MM.1S (cell line): ENCODE results near the gene ECHDC3.

Experiments used
- DNase-seq: peaks from one replicate; pipeline ENCODE4 v3.0.0-alpha.2; 2015
- H2AFZ ChIP-seq: fragments of 300-600 bp; sonication (generic); 2 replicates; pipeline ENCODE4 v1.6.0; 2016; ENCODE audit warnings: antibody characterized with exemption, low read length
- H3F3A ChIP-seq: fragments of 300-600 bp; sonication (generic); 2 replicates; pipeline ENCODE4 v1.6.1; 2016; ENCODE audit warnings: mild to moderate bottlenecking, antibody characterized with exemption, low read length, moderate library complexity, mixed read lengths; ENCODE audit not compliant: insufficient read depth
- H3K27ac ChIP-seq: fragments of 300-600 bp; sonication (generic); 2 replicates; pipeline ENCODE4 v1.5.1; 2016; ENCODE audit warnings: mild to moderate bottlenecking, low read length
- H3K27me3 ChIP-seq: fragments of 300-600 bp; sonication (generic); replicated peaks from 2 replicates; pipeline ENCODE4 v1.6.0; 2016; ENCODE audit warnings: low read length; ENCODE audit not compliant: insufficient read depth
- H3K36me3 ChIP-seq: fragments of 300-600 bp; sonication (generic); replicated peaks from 2 replicates; pipeline ENCODE4 v1.6.1; 2016; ENCODE audit warnings: mild to moderate bottlenecking, low read length, mixed read lengths; ENCODE audit not compliant: insufficient read depth
- H3K4me1 ChIP-seq: fragments of 300-600 bp; sonication (generic); 2 replicates; pipeline ENCODE4 v1.6.1; 2016; ENCODE audit warnings: low read length, mixed read lengths
- H3K4me2 ChIP-seq: fragments of 300-600 bp; sonication (generic); 2 replicates; pipeline ENCODE4 v1.6.0; 2016; ENCODE audit warnings: low read depth, low read length
- H3K4me3 ChIP-seq: fragments of 300-600 bp; sonication (generic); 2 replicates; pipeline ENCODE4 v1.5.1; 2016; ENCODE audit warnings: low read length, mixed read lengths
- H3K79me2 ChIP-seq: fragments of 300-600 bp; sonication (generic); 2 replicates; pipeline ENCODE4 v1.6.1; 2016; ENCODE audit warnings: mixed run types, low read length, mixed read lengths
- H3K9ac ChIP-seq: fragments of 300-600 bp; sonication (generic); 2 replicates; pipeline ENCODE4 v1.6.1; 2016; ENCODE audit warnings: low read length, mixed read lengths
- H3K9me2 ChIP-seq: fragments of 300-600 bp; sonication (generic); replicated peaks from 2 replicates; pipeline ENCODE4 v1.6.1; 2016; ENCODE audit warnings: mild to moderate bottlenecking, low read length, mixed read lengths; ENCODE audit not compliant: insufficient read depth
- H3K9me3 ChIP-seq: fragments of 300-600 bp; sonication (generic); replicated peaks from 2 replicates; pipeline ENCODE4 v1.6.1; 2016; ENCODE audit warnings: mild to moderate bottlenecking, low read length, mixed read lengths; ENCODE audit not compliant: insufficient read depth
- H4K20me1 ChIP-seq: fragments of 300-600 bp; sonication (generic); 2 replicates; pipeline ENCODE4 v1.6.1; 2016; ENCODE audit warnings: mild to moderate bottlenecking, low read length, moderate library complexity, mixed read lengths; ENCODE audit not compliant: insufficient read depth
- CTCF ChIP-seq: fragments of 300-600 bp; sonication (generic); IDR thresholded peaks from 2 replicates; pipeline ENCODE4 v1.5.1; 2016; ENCODE audit warnings: antibody characterized with exemption, low read length, mixed read lengths
- EZH2 ChIP-seq: fragments of 300-600 bp; sonication (generic); optimal IDR thresholded peaks from 2 replicates; pipeline ENCODE3; 2017; ENCODE audit warnings: low read depth, mild to moderate bottlenecking, antibody characterized with exemption, low read length, mixed read lengths
- EZH2phosphoT487 ChIP-seq: fragments of 300-600 bp; sonication (generic); IDR thresholded peaks from 2 replicates; pipeline ENCODE4 v1.6.1; 2018; ENCODE audit warnings: antibody characterized with exemption, low read length

Gene ECHDC3

GRCh38 chr10:11805792-11806191, 63.6 kb downstream of the ECHDC3 start:
- Histone ChIP-seq H3K4me1 (no peaks in the 10 kb centered on the region), H3K9ac (no peak overlapping the region), H3K27ac (no peak overlapping the region), H2AFZ (no peak overlapping the region), H3K4me3 (no peak overlapping the region), H3K36me3 (no peaks in the 10 kb centered on the region), H4K20me1 (no peaks in the 10 kb centered on the region), H3K27me3 (no peaks in the 10 kb centered on the region; the same call in 1 of the 2 replicates), H3K4me2 (no peak overlapping the region), H3K9me2 (no peaks in the 10 kb centered on the region), H3K79me2 (no peaks in the 10 kb centered on the region), H3F3A (no peaks in the 10 kb centered on the region), H3K9me3 (no peaks in the 10 kb centered on the region)
- DNase-seq: no peak
- TF ChIP-seq EZH2phosphoT487 (no peak), CTCF (no peak), EZH2 (no peak)

- DNase-seq: no peak
- H3K36me3 ChIP-seq: no peaks in the 10 kb centered on the region
- no peak overlapping the region for H3K27ac ChIP-seq
- no peaks in the 10 kb centered on the region for H4K20me1 ChIP-seq
- H2AFZ ChIP-seq: no peak overlapping the region
- no peak overlapping the region for H3K4me3 ChIP-seq
- no peaks in the 10 kb centered on the region for H3K4me1 ChIP-seq
- TF ChIP-seq EZH2 (no peak), CTCF (no peak), EZH2phosphoT487 (no peak)
- H3K9me3 ChIP-seq: no peaks in the 10 kb centered on the region
- no peak overlapping the region for H3K9ac ChIP-seq
- no peak overlapping the region for H3K4me2 ChIP-seq
- no peaks in the 10 kb centered on the region for H3F3A ChIP-seq
- H3K27me3 ChIP-seq: no peaks in the 10 kb centered on the region; the same call in 1 of the 2 replicates
- no peaks in the 10 kb centered on the region for H3K79me2 ChIP-seq
- no peaks in the 10 kb centered on the region for H3K9me2 ChIP-seq
Observed at GRCh38 chr10:11806706-11807105, 64.5 kb downstream of the ECHDC3 start.

- no peak overlapping the region for H3K9ac ChIP-seq
Observed at GRCh38 chr10:11808808-11809207, 66.6 kb downstream of the ECHDC3 start.

More at GRCh38 chr10:11808808-11809207, 66.6 kb downstream of the ECHDC3 start:
- Histone ChIP-seq H3F3A (no peaks in the 10 kb centered on the region), H3K27me3 (no peaks in the 10 kb centered on the region; the same call in 1 of the 2 replicates), H3K4me1 (no peaks in the 10 kb centered on the region), H3K36me3 (no peaks in the 10 kb centered on the region), H3K27ac (no peak overlapping the region), H3K9me3 (no peaks in the 10 kb centered on the region), H4K20me1 (no peaks in the 10 kb centered on the region), H2AFZ (no peak overlapping the region), H3K4me2 (no peak overlapping the region), H3K9me2 (no peaks in the 10 kb centered on the region), H3K79me2 (no peaks in the 10 kb centered on the region), H3K4me3 (no peak overlapping the region)
- TF ChIP-seq EZH2phosphoT487 (no peak), CTCF (no peak), EZH2 (no peak)
- DNase-seq: no peak
